IPS DF 19.7 (cell line): ENCODE data around the gene FAM53A.
"Not testable (repeated sequence)": the region's sequence is repeated elsewhere in the genome, so short reads cannot be mapped to it uniquely, and the experiment has no call there.

Experiments used
- DNase-seq: peaks from one replicate; pipeline ENCODE4 v3.0.0-alpha.2; 2013; ENCODE audit warnings: low read depth, low spot score

Gene FAM53A

GRCh38 chr4:1607436-1608195 is 76.5 kb downstream of the FAM53A start:
- not testable (repeated sequence) for DNase-seq

- no peak for DNase-seq
Measured at GRCh38 chr4:1604706-1605205, 79.4 kb downstream of the FAM53A start.

- no peak for DNase-seq
Measured at GRCh38 chr4:1604181-1604705, 79.9 kb downstream of the FAM53A start.

- no peak for DNase-seq
Measured at GRCh38 chr4:1603413-1604135, 80.5 kb downstream of the FAM53A start.

GRCh38 chr4:1602655-1603412 is 81.3 kb downstream of the FAM53A start:
- DNase-seq = no peak

- DNase-seq = no peak
Measured at GRCh38 chr4:1601852-1602654, 82.1 kb downstream of the FAM53A start.

- no peak for DNase-seq
Measured at GRCh38 chr4:1601533-1601835, 82.6 kb downstream of the FAM53A start.

GRCh38 chr4:1600811-1601532 is 83.1 kb downstream of the FAM53A start:
- no peak for DNase-seq

- DNase-seq = no peak
Measured at GRCh38 chr4:1600211-1600780, 83.8 kb downstream of the FAM53A start.

GRCh38 chr4:1599491-1600210 is 84.5 kb downstream of the FAM53A start:
- DNase-seq = no peak

- no peak for DNase-seq
Measured at GRCh38 chr4:1599026-1599481, 85.1 kb downstream of the FAM53A start.

- DNase-seq = no peak
Measured at GRCh38 chr4:1598206-1599025, 85.7 kb downstream of the FAM53A start.

- no peak for DNase-seq
Measured at GRCh38 chr4:1597021-1597931, 86.8 kb downstream of the FAM53A start.

- DNase-seq = no peak
Measured at GRCh38 chr4:1596393-1596792, 87.7 kb downstream of the FAM53A start.

GRCh38 chr4:1595789-1596325 is 88.3 kb downstream of the FAM53A start:
- DNase-seq = no peak

GRCh38 chr4:1594871-1595788 is 89.0 kb downstream of the FAM53A start:
- DNase-seq = no peak
